Measurements from ENCODE around the gene TNFRSF12A.
A peak's percentile ranks its signal among the peaks of the same experiment; 100 is the strongest.

The TNFRSF12A gene

GRCh38 chr16:3071655-3072054 is 51.5 kb downstream of the TNFRSF12A start:
- H3K27me3 Mint-ChIP-seq (ENCODE audit: low read depth, poor library complexity), result peaks cover 20% of the 10 kb centered on the region
- no peaks in the 10 kb centered on the region for H3K36me3 Mint-ChIP-seq (ENCODE audit: low read depth)
- H3K4me3 Mint-ChIP-seq, result no peak overlapping the region
- H3K27ac Mint-ChIP-seq, result peak overlapping the region; percentile 24
- H3K9me3 Mint-ChIP-seq, result no peaks in the 10 kb centered on the region
- H3K4me1 Mint-ChIP-seq, result peaks cover 54% of the 10 kb centered on the region
- no peak for DNase-seq
- TF ChIP-seq CTCF (IDR thresholded peaks at IDR 0.05), result no peak
